Large intestine (tissue), 3 donors: ENCODE data around the gene NCKAP5. TPM values are rescaled to one million over a fixed set of nuclear protein-coding genes. Genes with fewer than 3 reads are reported as not detected.
A peak's percentile ranks its signal among the peaks of the same experiment; 100 is the strongest.

Source experiments
- DNase-seq, 2 donors: peaks; one replicate each; pipeline versions ENCODE4 v3.0.0 to v3.0.0-alpha.2; 2013
- H3K27ac ChIP-seq: one replicate; pipeline ENCODE4 v1.5.1; 2013; ENCODE audit warnings: low read length
- H3K27me3 ChIP-seq: 2 replicates; pipeline ENCODE4 v1.6.1; 2013; ENCODE audit warnings: low read length; ENCODE audit not compliant: control insufficient read depth, insufficient read depth
- H3K36me3 ChIP-seq: 2 replicates; pipeline ENCODE4 v1.6.1; 2013; ENCODE audit warnings: low read length; ENCODE audit not compliant: control insufficient read depth, insufficient read depth
- H3K4me1 ChIP-seq: one replicate; pipeline ENCODE4 v1.6.1; 2013; ENCODE audit warnings: low read length; ENCODE audit not compliant: control insufficient read depth, insufficient read depth
- H3K4me3 ChIP-seq: one replicate; pipeline ENCODE4 v1.5.1; 2013; ENCODE audit warnings: low read length
- H3K9me3 ChIP-seq: one replicate; pipeline ENCODE4 v1.6.1; 2013; ENCODE audit warnings: mild to moderate bottlenecking, low read depth, low read length, moderate library complexity; ENCODE audit not compliant: control insufficient read depth
- WGBS: methylation state at CpG from one replicate; pipeline ENCODE4 v1.1.5; 2013; ENCODE audit warnings: low lambda C conversion rate; ENCODE audit not compliant: insufficient coverage; 5-methylcytosine and 5-hydroxymethylcytosine counted together
- polyA plus RNA-seq: library from polyadenylated mRNA; unstranded; fragments of 120-200 nt; gene quantifications from one replicate; pipeline ENCODE4 v1.2.1, GENCODE V29; 2013

The NCKAP5 gene
- polyA plus RNA-seq, 1 donor: 4.3 TPM

DNA sequence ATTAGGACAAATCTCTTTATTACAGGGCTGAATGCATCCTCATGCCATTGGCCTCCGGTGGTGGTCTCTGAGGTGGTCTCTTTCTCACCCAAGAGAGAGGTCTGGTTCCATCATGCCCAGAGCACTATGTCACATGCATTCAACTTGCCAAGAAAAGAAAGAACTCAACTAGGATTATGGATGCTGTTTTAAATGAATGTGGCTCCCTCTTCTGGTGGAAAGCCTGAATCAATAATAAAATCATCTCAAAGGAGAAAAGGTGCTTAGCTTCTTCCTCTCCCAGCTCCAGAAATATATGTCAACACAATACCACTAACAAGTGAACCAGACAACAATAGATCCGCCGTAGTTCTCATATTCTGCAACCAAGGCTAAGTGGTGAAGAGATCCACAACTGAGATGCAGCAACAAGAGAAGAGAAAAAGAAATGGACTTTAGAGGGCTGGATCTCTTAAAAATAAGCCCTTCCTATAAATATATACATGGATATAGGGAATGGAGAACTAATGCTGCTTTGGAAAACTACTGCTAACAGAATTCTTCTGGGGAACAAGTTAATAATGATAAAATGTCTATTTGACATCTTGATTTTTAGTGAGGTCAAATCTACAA, 396.8 kb downstream of the NCKAP5 start:
- WGBS: 60% methylated on average over 1 of the region's 3 CpGs
- no peak overlapping the region for H3K27ac ChIP-seq
- no peaks in the 10 kb centered on the region for H3K27me3 ChIP-seq
- peak; percentile 42 to 46 for DNase-seq
- H3K4me3 ChIP-seq: no peak overlapping the region
- no peaks in the 10 kb centered on the region for H3K36me3 ChIP-seq
- no peaks in the 10 kb centered on the region for H3K9me3 ChIP-seq
- H3K4me1 ChIP-seq: no peaks in the 10 kb centered on the region

DNA sequence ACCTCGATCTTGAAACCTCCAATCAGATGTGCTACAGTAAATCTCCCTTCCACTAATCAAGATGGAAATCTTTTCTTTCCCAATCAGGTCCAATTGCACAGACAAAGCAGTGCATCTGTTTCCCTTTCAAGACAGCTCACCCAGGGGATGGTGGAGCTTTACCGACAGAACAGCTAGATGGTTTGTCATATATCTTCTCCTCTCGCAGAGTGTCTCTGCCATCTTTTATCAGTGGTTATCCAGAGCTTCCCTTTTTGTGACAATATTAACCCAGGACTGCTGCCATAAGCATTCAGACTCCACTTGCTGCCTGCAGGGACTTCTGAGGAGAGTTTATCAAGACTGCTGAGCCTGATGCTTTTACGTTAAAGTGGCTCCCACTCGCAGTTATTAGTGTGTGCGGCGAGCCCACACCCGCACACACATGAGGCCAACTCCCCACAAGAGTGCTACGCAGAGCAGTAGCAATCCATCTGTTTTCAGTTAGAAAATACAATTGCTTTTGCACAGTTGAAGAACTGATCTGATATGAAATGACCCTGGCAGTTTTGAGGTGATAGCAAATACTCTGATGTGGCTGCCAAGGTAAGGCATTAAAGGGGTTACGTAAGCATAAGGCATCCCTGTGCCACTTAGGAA, 398.9 kb downstream of the NCKAP5 start:
- Histone ChIP-seq H3K36me3 (no peaks in the 10 kb centered on the region), H3K27me3 (no peaks in the 10 kb centered on the region), H3K4me1 (no peaks in the 10 kb centered on the region), H3K9me3 (no peaks in the 10 kb centered on the region), H3K4me3 (no peak overlapping the region), H3K27ac (no peak overlapping the region)
- no peak for DNase-seq
- no CpG with 5 or more reads among the region's 10 CpGs for WGBS

DNA sequence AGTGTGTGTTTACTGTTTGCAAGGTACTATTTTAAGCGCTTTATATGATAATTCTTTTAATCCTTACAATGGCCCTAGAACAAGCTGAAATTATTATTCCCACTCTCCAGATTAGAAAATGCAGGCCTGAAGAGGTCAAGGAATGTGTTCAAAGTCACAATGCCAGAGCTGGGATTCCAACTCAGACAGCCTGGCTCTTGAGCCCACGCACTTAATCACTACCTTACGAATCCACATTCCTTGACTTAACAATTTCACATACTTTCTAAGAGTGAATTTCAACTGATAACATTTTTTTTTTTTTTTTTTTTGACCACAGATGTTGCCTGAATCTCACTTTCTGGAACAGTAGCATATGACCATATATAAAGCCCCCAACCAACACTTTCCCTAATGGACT, 400.3 kb downstream of the NCKAP5 start:
- no peaks in the 10 kb centered on the region for H3K4me1 ChIP-seq
- no peaks in the 10 kb centered on the region for H3K9me3 ChIP-seq
- 90% methylated on average over 2 of the region's 3 CpGs for WGBS
- H3K27ac ChIP-seq: no peak overlapping the region
- H3K4me3 ChIP-seq: no peak overlapping the region
- H3K36me3 ChIP-seq: no peaks in the 10 kb centered on the region
- no peaks in the 10 kb centered on the region for H3K27me3 ChIP-seq
- DNase-seq: no peak

DNA sequence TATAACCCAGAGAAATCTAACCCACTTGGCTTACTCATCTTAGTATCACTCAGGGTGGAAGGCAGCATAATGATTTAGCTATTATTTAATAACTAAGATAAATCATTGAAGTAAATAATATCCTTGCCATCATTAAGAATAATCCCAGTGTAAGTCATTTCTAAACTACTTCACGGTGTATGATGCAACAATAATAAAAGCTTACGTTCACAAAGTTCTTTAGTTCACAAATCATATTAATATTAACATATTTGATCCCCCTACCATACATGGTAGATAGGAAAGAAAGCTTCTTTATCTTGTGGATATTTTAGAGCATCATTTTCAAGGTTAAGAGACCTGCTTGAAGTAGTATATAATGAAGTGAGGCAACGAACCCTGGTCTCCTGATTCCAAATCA, 401.0 kb downstream of the NCKAP5 start:
- Histone ChIP-seq H3K9me3 (no peaks in the 10 kb centered on the region), H3K36me3 (no peaks in the 10 kb centered on the region), H3K27me3 (no peaks in the 10 kb centered on the region), H3K27ac (no peak overlapping the region), H3K4me3 (no peak overlapping the region), H3K4me1 (no peaks in the 10 kb centered on the region)
- DNase-seq: no peak
- 78% methylated on average over 2 of the region's 3 CpGs for WGBS

DNA sequence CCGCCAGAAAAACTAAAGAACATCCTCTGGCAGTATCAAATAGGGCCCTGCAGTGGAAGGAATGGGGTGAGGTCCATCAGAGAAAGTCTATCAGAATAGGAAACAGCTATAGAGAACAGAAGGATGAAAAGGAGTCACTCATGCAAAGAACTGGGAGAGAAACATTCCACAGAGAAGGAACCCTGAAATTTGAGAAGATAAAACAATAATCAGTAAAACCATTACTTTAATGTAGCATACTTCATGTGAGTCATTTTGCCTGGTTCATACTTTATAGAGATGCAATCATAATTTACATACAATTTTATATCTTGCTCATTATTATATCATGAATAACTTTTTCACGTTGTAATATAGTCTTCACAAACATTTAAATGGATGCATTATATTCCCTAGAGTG, 402.2 kb downstream of the NCKAP5 start:
- Histone ChIP-seq H3K4me3 (no peak overlapping the region), H3K36me3 (no peaks in the 10 kb centered on the region), H3K4me1 (no peaks in the 10 kb centered on the region), H3K9me3 (no peaks in the 10 kb centered on the region), H3K27me3 (no peaks in the 10 kb centered on the region), H3K27ac (no peak overlapping the region)
- no peak for DNase-seq
- WGBS: 89% methylated on average over 2 of the region's 2 CpGs

DNA sequence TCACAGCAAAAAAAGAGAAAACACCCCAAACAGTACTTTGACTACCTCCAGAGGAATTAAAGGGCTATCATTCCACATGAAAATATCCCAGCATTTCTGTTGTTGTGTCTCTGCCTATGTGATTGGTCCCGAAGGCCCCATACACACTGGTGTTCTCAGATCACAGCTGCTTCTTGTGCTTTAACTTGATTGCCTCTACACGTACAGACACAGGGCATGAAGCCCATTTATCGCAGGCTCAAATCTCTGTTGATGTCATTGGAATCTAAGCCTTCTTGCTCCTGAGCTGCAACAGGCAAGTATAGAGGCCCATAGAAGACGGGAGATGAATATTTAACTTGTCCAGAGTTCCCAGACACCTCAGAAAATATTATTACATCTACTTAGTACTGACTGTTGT, 405.2 kb downstream of the NCKAP5 start:
- 100% methylated on average over 1 of the region's 4 CpGs for WGBS

DNA sequence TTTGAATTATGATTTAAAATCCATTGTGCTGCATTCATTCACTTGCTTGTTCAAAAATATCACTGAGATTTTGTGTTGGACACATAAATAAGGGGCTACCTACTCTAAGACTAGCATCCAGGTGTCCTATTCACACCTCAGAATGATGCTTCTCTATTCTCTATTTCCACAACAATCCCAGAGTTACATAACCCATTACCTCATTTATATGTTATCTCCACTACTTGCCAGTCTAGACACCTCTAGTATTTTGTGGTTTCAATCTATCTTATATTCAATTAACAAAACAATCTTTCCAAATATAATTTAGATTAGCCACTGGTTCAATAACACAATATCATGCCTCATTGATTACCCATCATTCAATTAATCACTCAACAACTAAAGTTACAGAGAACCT, 409.8 kb downstream of the NCKAP5 start:
- Histone ChIP-seq H3K4me3 (no peak overlapping the region), H3K27me3 (no peaks in the 10 kb centered on the region), H3K27ac (no peak overlapping the region), H3K9me3 (no peaks in the 10 kb centered on the region), H3K36me3 (no peaks in the 10 kb centered on the region), H3K4me1 (no peaks in the 10 kb centered on the region)
- no peak for DNase-seq

More for the DNA sequence above, 405.2 kb downstream of the NCKAP5 start:
- no peak overlapping the region for H3K4me3 ChIP-seq
- H3K36me3 ChIP-seq: no peaks in the 10 kb centered on the region
- H3K4me1 ChIP-seq: no peaks in the 10 kb centered on the region
- H3K27me3 ChIP-seq: no peaks in the 10 kb centered on the region
- no peaks in the 10 kb centered on the region for H3K9me3 ChIP-seq
- DNase-seq: no peak
- no peak overlapping the region for H3K27ac ChIP-seq

- H3K36me3 ChIP-seq: no peaks in the 10 kb centered on the region
- WGBS: 80% methylated on average over 1 of the region's 1 CpG
Observed at GRCh38 chr2:133158024-133158423, 410.2 kb downstream of the NCKAP5 start.

GRCh38 chr2:133157141-133157540, 411.1 kb downstream of the NCKAP5 start:
- Histone ChIP-seq H3K27ac (no peak overlapping the region), H3K27me3 (no peaks in the 10 kb centered on the region)
- no CpG with 5 or more reads among the region's 3 CpGs for WGBS

More at GRCh38 chr2:133158024-133158423, 410.2 kb downstream of the NCKAP5 start:
- H3K27me3 ChIP-seq: no peaks in the 10 kb centered on the region
- H3K4me3 ChIP-seq: no peak overlapping the region
- no peaks in the 10 kb centered on the region for H3K9me3 ChIP-seq
- DNase-seq: no peak
- H3K4me1 ChIP-seq: no peaks in the 10 kb centered on the region
- no peak overlapping the region for H3K27ac ChIP-seq

GRCh38 chr2:133152801-133153200, 415.5 kb downstream of the NCKAP5 start:
- no peaks in the 10 kb centered on the region for H3K9me3 ChIP-seq
- no peaks in the 10 kb centered on the region for H3K27me3 ChIP-seq
- H3K27ac ChIP-seq: no peak overlapping the region
- WGBS: no CpG with 5 or more reads among the region's 1 CpG
- no peaks in the 10 kb centered on the region for H3K4me1 ChIP-seq
- no peak for DNase-seq
- no peaks in the 10 kb centered on the region for H3K36me3 ChIP-seq
- H3K4me3 ChIP-seq: no peak overlapping the region

More at GRCh38 chr2:133157141-133157540, 411.1 kb downstream of the NCKAP5 start:
- Histone ChIP-seq H3K4me1 (no peaks in the 10 kb centered on the region), H3K4me3 (no peak overlapping the region), H3K9me3 (no peaks in the 10 kb centered on the region), H3K36me3 (no peaks in the 10 kb centered on the region)
- DNase-seq: no peak

- 100% methylated on average over 1 of the region's 2 CpGs for WGBS
- Histone ChIP-seq H3K27ac (no peak overlapping the region), H3K4me3 (no peak overlapping the region)
Observed at GRCh38 chr2:133148187-133148586, 420.1 kb downstream of the NCKAP5 start.

More at GRCh38 chr2:133148187-133148586, 420.1 kb downstream of the NCKAP5 start:
- Histone ChIP-seq H3K27me3 (no peaks in the 10 kb centered on the region), H3K4me1 (no peaks in the 10 kb centered on the region), H3K36me3 (no peaks in the 10 kb centered on the region), H3K9me3 (no peaks in the 10 kb centered on the region)
- no peak for DNase-seq
